HepG2 (cell line): ENCODE data around the gene MED22. TPM values are rescaled to one million over a fixed set of nuclear protein-coding genes. Genes with fewer than 3 reads are reported as not detected.

ENCODE experiments used
- ARNT2 ChIP-seq: sonication (generic); formaldehyde crosslinking; IDR thresholded peaks from 2 replicates; pipeline ENCODE4 v1.8.0; 2022; ENCODE audit warnings: mild to moderate bottlenecking, low read depth, missing genetic modification reagents, moderate library complexity
- CREB3 ChIP-seq: sonication (generic); formaldehyde crosslinking; IDR thresholded peaks from 2 replicates; pipeline ENCODE4 v1.5.0; 2020; ENCODE audit warnings: missing genetic modification reagents
- DMAP1 ChIP-seq: IDR thresholded peaks from 2 replicates; pipeline ENCODE4 v1.6.1; 2016
- ERF ChIP-seq: IDR thresholded peaks from 2 replicates; pipeline ENCODE4 v1.6.1; 2018; ENCODE audit warnings: missing biosample characterization, missing genetic modification reagents
- FOSL1 ChIP-seq: sonication (generic); formaldehyde crosslinking; IDR thresholded peaks from 2 replicates; pipeline ENCODE4 v1.9.0; 2021; ENCODE audit warnings: missing genetic modification reagents, borderline replicate concordance
- HDAC1 ChIP-seq: sonication (generic); formaldehyde crosslinking; IDR thresholded peaks from 2 replicates; pipeline ENCODE4 v1.5.1; 2020; ENCODE audit warnings: mild to moderate bottlenecking, missing genetic modification reagents
- HDAC2 ChIP-seq: sonication (generic); formaldehyde crosslinking; IDR thresholded peaks from 2 replicates; pipeline ENCODE4 v1.4.0; 2020; ENCODE audit warnings: missing genetic modification reagents
- MATR3 ChIP-seq: sonication (generic); formaldehyde crosslinking; IDR thresholded peaks from 2 replicates; pipeline ENCODE4 v1.4.0; 2020; ENCODE audit warnings: missing genetic modification reagents
- MTA1 ChIP-seq: sonication (generic); formaldehyde crosslinking; IDR thresholded peaks from 2 replicates; pipeline ENCODE4 v1.4.0; 2020; ENCODE audit warnings: missing genetic modification reagents, mild to moderate bottlenecking, borderline replicate concordance
- NR2F6 ChIP-seq, 2 experiments: IDR thresholded peaks; 2 replicates each; pipeline ENCODE4 v1.6.1; 2016; ENCODE audit warnings: antibody characterized with exemption in 1 of 2, mild to moderate bottlenecking in 1 of 2
- PCBP2 ChIP-seq: fragments of 200-400 bp; formaldehyde crosslinking; optimal IDR thresholded peaks from 2 replicates; pipeline ENCODE3; 2018; ENCODE audit warnings: low read length, low read depth; ENCODE audit not compliant: poor library complexity, severe bottlenecking
- SALL2 ChIP-seq: sonication (generic); formaldehyde crosslinking; IDR thresholded peaks from 2 replicates; pipeline ENCODE4 v1.8.1; 2023; ENCODE audit warnings: mild to moderate bottlenecking, missing genetic modification reagents, inconsistent platforms
- SAP130 ChIP-seq: IDR thresholded peaks from 2 replicates; pipeline ENCODE4 v1.6.1; 2016; ENCODE audit warnings: low read depth
- SOX13 ChIP-seq, 3 experiments: fragments of 450-650 bp in 1 of 3; sonication (generic) in 1 of 3; formaldehyde crosslinking in 1 of 3; IDR thresholded peaks in 2 of 3; conservative IDR thresholded peaks in 1 of 3; 2 replicates each; pipeline versions ENCODE4 v1.5.0 to v1.6.1; 2016 to 2020; ENCODE audit warnings: antibody characterized with exemption in 1 of 3, mild to moderate bottlenecking in 1 of 3, missing compliant biosample characterization in 1 of 3, missing genetic modification reagents in 1 of 3, moderate library complexity in 1 of 3
- ZBTB38 ChIP-seq: sonication (generic); formaldehyde crosslinking; IDR thresholded peaks from 2 replicates; pipeline ENCODE4 v1.5.1; 2020; ENCODE audit warnings: mild to moderate bottlenecking, missing genetic modification reagents
- ZFY ChIP-seq: sonication (generic); formaldehyde crosslinking; IDR thresholded peaks from 2 replicates; pipeline ENCODE4 v1.4.0; 2020; ENCODE audit warnings: missing genetic modification reagents
- ZNF180 ChIP-seq: sonication (generic); formaldehyde crosslinking; IDR thresholded peaks from 2 replicates; pipeline ENCODE4 v1.4.0; 2020; ENCODE audit warnings: low read depth, missing genetic modification reagents, borderline replicate concordance
- ZNF350 ChIP-seq: sonication (generic); formaldehyde crosslinking; IDR thresholded peaks from 2 replicates; pipeline ENCODE4 v1.4.0; 2020; ENCODE audit warnings: mild to moderate bottlenecking, low read depth, missing genetic modification reagents, borderline replicate concordance
- ZNF513 ChIP-seq: sonication (generic); formaldehyde crosslinking; conservative IDR thresholded peaks from 2 replicates; pipeline ENCODE4 v1.5.0; 2020; ENCODE audit warnings: missing genetic modification reagents
- ZNF530 ChIP-seq: sonication (generic); formaldehyde crosslinking; IDR thresholded peaks from 2 replicates; pipeline ENCODE4 v1.5.0; 2020; ENCODE audit warnings: low read depth, mild to moderate bottlenecking, missing genetic modification reagents
- ZNF543 ChIP-seq: sonication (generic); formaldehyde crosslinking; IDR thresholded peaks from 2 replicates; pipeline ENCODE4 v1.4.0; 2020; ENCODE audit warnings: mild to moderate bottlenecking, missing genetic modification reagents
- ZNF607 ChIP-seq: sonication (generic); formaldehyde crosslinking; IDR thresholded peaks from 2 replicates; pipeline ENCODE4 v1.5.1; 2020; ENCODE audit warnings: missing genetic modification reagents, mild to moderate bottlenecking, borderline replicate concordance
- ZNF629 ChIP-seq: sonication (generic); formaldehyde crosslinking; conservative IDR thresholded peaks from 2 replicates; pipeline ENCODE4 v1.5.0; 2020; ENCODE audit warnings: missing genetic modification reagents
- ZNF660 ChIP-seq: sonication (generic); formaldehyde crosslinking; IDR thresholded peaks from 2 replicates; pipeline ENCODE4 v1.5.1; 2020; ENCODE audit warnings: mild to moderate bottlenecking, low read depth, missing genetic modification reagents, borderline replicate concordance
- ZNF7 ChIP-seq: IDR thresholded peaks from 2 replicates; pipeline ENCODE4 v1.6.1; 2016; ENCODE audit warnings: missing biosample characterization, missing genetic modification reagents
- ZNF768 ChIP-seq: sonication (generic); formaldehyde crosslinking; IDR thresholded peaks from 2 replicates; pipeline ENCODE4 v1.4.0; 2020; ENCODE audit warnings: missing genetic modification reagents
- ZNF776 ChIP-seq: sonication (generic); formaldehyde crosslinking; IDR thresholded peaks from 2 replicates; pipeline ENCODE4 v1.4.0; 2020; ENCODE audit warnings: mild to moderate bottlenecking, missing genetic modification reagents
- polyA plus RNA-seq, 8 experiments: library from polyadenylated mRNA; depleted of rRNA in 3 of 8; stranded (reverse) in 7 of 8; unstranded in 1 of 8; fragments of >200 nt; fragmentation: Illumina TruSeq in 4 of 8; extraction: Trizol in 4 of 8; gene quantifications; 2 replicates each; pipeline versions ENCODE4 v1.2.1 to v1.2.3, GENCODE V29; 2011 to 2016; ENCODE audit warnings: low read depth in 4 of 8, missing spikeins in 1 of 8, mixed read lengths in 1 of 8; ENCODE audit not compliant: insufficient read depth in 1 of 8
- total RNA-seq, 5 experiments: library from RNA; depleted of rRNA; stranded (reverse); fragments of >200 nt; fragmentation: Illumina TruSeq; extraction: Trizol; gene quantifications; 2 replicates each; pipeline ENCODE4 v1.2.3, GENCODE V29; 2016; ENCODE audit warnings: low read depth in 1 of 5
- TF ChIP-seq, protein P1 (sequence below): sonication (generic); formaldehyde crosslinking; IDR thresholded peaks from 2 replicates; pipeline ENCODE4 v1.8.0; 2022; ENCODE audit warnings: missing genetic modification reagents, mild to moderate bottlenecking, moderate library complexity, borderline replicate concordance

The MED22 gene
- total and polyA plus RNA-seq, 2 of the 13 experiments (the other 11 are each of a cell fraction or from before 2014, with no cell fraction given) = 15.8 to 22.1 TPM

DNA sequence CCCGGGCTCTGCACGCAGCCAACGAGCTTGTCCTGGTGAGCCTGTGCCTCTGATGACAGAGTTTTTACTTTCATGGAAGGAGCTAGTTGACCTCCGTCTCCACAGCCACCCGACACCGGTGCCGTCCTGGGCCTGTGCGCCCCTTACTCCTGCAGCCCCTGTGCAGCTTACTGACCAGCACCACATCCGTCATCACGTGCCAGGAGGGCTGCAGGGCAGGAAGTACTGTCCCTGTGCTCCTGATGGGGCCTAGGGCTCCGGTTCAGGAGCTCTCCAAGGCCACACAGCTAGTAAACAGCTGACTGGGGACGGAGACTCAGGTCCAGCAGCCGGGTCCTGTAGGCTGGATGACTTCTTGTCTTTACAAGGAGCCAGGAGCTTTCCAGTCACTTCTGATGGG, 38.4 kb upstream of the MED22 start (continued):
- TF ChIP-seq ZNF543 (CRISPR knock-in tag) (no peak), ZNF530 (CRISPR knock-in tag) (no peak), CREB3 (CRISPR knock-in tag) (no peak), HDAC2 (CRISPR knock-in tag) (peak; percentile 63; the same call in 1 of the 2 replicates), SAP130 (peak; percentile 76), ZNF660 (no peak), PCBP2 (no peak), FOSL1 (no peak), ZNF350 (CRISPR knock-in tag) (no peak), MTA1 (CRISPR knock-in tag) (0 out of 2 replicates have a peak, but pooled peaks have one; percentile 39), ZNF768 (CRISPR knock-in tag) (peak; percentile 81), ZNF513 (CRISPR knock-in tag) (no peak), ZNF629 (CRISPR knock-in tag) (peak; percentile 71; the same call in 1 of the 2 replicates), ZNF180 (CRISPR knock-in tag) (no peak), HDAC1 (peak; percentile 65), NR2F6 (IDR thresholded peaks at IDR 0.05) (no peak), NR2F6 (CRISPR knock-in tag; IDR thresholded peaks at IDR 0.05) (peak; percentile 33; the same call in 1 of the 2 replicates), ZNF607 (CRISPR knock-in tag) (0 out of 2 replicates have a peak, but pooled peaks have one; percentile 25), ZNF776 (CRISPR knock-in tag) (no peak), ZBTB38 (CRISPR knock-in tag) (peak; percentile 90), DMAP1 (no peak), ERF (CRISPR knock-in tag) (peak; percentile 73; the same call in 1 of the 2 replicates), ZFY (CRISPR knock-in tag) (peak; percentile 86), ARNT2 (CRISPR knock-in tag) (no peak), SOX13 (IDR thresholded peaks at IDR 0.05) (no peak), SOX13 (CRISPR knock-in tag; conservative IDR thresholded peaks at IDR 0.05 in 1 of 2, IDR thresholded peaks at IDR 0.05 in 1 of 2) (peak in 1 of 2 experiments; percentile 52; a peak in 1 of 4 replicates), MATR3 (CRISPR knock-in tag) (no peak), ZNF7 (no peak), SALL2 (CRISPR knock-in tag) (0 out of 2 replicates have a peak, but pooled peaks have one; percentile 40)
- TF ChIP-seq, protein P1, sequence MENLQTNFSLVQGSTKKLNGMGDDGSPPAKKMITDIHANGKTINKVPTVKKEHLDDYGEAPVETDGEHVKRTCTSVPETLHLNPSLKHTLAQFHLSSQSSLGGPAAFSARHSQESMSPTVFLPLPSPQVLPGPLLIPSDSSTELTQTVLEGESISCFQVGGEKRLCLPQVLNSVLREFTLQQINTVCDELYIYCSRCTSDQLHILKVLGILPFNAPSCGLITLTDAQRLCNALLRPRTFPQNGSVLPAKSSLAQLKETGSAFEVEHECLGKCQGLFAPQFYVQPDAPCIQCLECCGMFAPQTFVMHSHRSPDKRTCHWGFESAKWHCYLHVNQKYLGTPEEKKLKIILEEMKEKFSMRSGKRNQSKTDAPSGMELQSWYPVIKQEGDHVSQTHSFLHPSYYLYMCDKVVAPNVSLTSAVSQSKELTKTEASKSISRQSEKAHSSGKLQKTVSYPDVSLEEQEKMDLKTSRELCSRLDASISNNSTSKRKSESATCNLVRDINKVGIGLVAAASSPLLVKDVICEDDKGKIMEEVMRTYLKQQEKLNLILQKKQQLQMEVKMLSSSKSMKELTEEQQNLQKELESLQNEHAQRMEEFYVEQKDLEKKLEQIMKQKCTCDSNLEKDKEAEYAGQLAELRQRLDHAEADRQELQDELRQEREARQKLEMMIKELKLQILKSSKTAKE (CRISPR knock-in tag) = no peak
